SK-N-SH (cell line): ENCODE results near the gene DDX28.

Experiments used
- EP300 ChIP-seq, 2 experiments: IDR thresholded peaks; 2 replicates each; pipeline versions ENCODE4 v1.4.0 to v1.6.1; 2012; ENCODE audit warnings: borderline replicate concordance in 1 of 2, low read depth in 1 of 2, low read length in 1 of 2
- EZH2phosphoT487 ChIP-seq: fragments of 200-600 bp; sonication (generic); IDR thresholded peaks from 2 replicates; pipeline ENCODE4 v1.6.1; 2017; ENCODE audit warnings: low read depth, mixed run types, mild to moderate bottlenecking, antibody characterized with exemption, moderate library complexity, borderline replicate concordance
- GATA2 ChIP-seq: sonication (generic); formaldehyde crosslinking; IDR thresholded peaks from 2 replicates; pipeline ENCODE4 v1.5.0; 2020; ENCODE audit warnings: mild to moderate bottlenecking, missing genetic modification reagents
- YY1 ChIP-seq: IDR thresholded peaks from 2 replicates; pipeline ENCODE4 v1.4.0; 2012; ENCODE audit warnings: low read depth, mild to moderate bottlenecking
- TF ChIP-seq, protein P1 (sequence below): fragments of 200-600 bp; sonication (generic); IDR thresholded peaks from 2 replicates; pipeline ENCODE4 v1.6.1; 2017; ENCODE audit warnings: antibody characterized with exemption, mild to moderate bottlenecking, moderate library complexity
- TF ChIP-seq, protein P2 (sequence below): IDR thresholded peaks from 2 replicates; pipeline ENCODE4 v1.6.1; 2012; ENCODE audit warnings: mild to moderate bottlenecking, low read depth, low read length, moderate library complexity

DNA sequence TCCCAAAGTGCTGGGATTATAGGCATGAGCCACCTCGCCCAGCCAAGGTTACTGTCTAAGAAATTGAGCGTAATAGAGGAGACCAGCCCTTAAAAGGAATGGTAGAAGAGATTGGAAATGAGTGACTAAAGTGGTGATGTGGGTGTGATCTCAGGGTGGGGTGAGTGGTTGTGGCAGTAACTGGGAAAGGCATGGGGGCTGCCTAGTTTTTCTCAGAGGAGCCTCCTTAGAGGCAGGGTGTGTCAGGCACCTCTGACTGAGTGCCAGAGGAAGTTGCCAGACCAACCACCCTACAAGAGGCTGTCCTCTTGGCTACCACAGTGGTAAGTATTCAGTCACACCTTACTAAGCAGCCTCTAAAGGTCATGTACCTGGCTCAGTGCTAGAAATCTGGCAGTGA lies 8.9 kb upstream of the DDX28 start:
- TF ChIP-seq GATA2 (CRISPR knock-in tag) (no peak), EZH2phosphoT487 (no peak), EP300 (IDR thresholded peaks at IDR 0.05; ENCODE audit: borderline replicate concordance in 1 of 2, low read depth in 1 of 2, low read length in 1 of 2) (no peak), YY1 (no peak)
- TF ChIP-seq, protein P1, sequence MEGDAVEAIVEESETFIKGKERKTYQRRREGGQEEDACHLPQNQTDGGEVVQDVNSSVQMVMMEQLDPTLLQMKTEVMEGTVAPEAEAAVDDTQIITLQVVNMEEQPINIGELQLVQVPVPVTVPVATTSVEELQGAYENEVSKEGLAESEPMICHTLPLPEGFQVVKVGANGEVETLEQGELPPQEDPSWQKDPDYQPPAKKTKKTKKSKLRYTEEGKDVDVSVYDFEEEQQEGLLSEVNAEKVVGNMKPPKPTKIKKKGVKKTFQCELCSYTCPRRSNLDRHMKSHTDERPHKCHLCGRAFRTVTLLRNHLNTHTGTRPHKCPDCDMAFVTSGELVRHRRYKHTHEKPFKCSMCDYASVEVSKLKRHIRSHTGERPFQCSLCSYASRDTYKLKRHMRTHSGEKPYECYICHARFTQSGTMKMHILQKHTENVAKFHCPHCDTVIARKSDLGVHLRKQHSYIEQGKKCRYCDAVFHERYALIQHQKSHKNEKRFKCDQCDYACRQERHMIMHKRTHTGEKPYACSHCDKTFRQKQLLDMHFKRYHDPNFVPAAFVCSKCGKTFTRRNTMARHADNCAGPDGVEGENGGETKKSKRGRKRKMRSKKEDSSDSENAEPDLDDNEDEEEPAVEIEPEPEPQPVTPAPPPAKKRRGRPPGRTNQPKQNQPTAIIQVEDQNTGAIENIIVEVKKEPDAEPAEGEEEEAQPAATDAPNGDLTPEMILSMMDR: no peak
- TF ChIP-seq, protein P2, sequence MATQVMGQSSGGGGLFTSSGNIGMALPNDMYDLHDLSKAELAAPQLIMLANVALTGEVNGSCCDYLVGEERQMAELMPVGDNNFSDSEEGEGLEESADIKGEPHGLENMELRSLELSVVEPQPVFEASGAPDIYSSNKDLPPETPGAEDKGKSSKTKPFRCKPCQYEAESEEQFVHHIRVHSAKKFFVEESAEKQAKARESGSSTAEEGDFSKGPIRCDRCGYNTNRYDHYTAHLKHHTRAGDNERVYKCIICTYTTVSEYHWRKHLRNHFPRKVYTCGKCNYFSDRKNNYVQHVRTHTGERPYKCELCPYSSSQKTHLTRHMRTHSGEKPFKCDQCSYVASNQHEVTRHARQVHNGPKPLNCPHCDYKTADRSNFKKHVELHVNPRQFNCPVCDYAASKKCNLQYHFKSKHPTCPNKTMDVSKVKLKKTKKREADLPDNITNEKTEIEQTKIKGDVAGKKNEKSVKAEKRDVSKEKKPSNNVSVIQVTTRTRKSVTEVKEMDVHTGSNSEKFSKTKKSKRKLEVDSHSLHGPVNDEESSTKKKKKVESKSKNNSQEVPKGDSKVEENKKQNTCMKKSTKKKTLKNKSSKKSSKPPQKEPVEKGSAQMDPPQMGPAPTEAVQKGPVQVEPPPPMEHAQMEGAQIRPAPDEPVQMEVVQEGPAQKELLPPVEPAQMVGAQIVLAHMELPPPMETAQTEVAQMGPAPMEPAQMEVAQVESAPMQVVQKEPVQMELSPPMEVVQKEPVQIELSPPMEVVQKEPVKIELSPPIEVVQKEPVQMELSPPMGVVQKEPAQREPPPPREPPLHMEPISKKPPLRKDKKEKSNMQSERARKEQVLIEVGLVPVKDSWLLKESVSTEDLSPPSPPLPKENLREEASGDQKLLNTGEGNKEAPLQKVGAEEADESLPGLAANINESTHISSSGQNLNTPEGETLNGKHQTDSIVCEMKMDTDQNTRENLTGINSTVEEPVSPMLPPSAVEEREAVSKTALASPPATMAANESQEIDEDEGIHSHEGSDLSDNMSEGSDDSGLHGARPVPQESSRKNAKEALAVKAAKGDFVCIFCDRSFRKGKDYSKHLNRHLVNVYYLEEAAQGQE: no peak
